ENCODE results near the gene CELF2.

The CELF2 gene

GRCh38 chr10:11004144-11005077 is 13.3 kb upstream of the CELF2 start:
- DNase-seq (ENCODE audit: low spot score): no peak

DNA sequence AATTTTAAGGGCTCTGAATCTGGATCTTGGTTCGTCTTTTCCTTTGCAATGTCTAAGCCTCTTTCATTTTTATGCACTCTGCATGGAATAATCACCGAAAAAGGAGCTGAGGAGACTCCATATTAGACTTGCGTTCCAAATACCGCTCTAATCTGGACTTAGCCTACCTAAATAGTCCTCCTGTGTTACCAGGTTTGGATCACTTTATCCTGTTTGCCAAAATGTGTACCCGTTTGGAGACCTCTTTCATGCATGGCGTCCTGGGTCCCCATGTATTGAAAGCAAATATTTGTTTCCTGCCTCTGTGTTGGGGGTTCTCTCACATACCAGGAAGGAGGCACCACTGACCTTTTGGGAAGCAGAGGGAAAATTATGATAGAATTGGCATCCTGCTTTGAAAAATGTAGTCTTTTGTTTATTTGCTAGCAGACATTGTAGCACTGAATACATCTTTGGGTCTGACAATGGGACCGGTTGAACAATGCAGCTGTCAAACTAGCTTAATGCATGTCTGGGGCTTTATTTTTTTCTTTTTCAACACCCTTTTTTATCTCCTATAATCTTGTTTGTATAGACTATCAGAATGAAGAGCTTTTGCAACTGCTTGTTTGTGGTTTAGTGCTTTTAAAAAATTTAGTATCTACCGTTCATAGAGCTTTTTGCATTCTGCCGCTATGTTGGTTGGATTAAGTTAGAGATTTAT is 11.8 kb upstream of the CELF2 start:
- no peak for DNase-seq (ENCODE audit: low spot score)

DNA sequence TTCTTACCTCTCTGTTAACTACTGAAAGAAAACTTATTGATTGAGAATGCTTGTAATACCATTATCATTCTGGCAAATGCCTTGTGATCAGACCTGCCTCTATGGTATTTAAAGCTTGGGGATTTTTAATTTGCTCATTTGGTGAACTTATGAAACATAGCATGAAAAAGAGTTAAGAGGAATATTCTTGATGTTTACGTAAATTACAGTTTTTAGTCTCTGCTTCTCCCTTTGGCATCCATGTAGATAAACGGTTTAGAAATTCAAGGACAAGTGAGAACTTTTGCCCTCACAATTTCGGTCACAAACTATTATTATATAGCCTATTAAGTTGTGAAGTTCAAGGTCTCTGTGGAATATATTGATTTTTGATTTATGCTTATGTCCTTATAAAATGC is 11.2 kb upstream of the CELF2 start:
- DNase-seq (ENCODE audit: low spot score): no peak

- DNase-seq (ENCODE audit: low spot score): no peak
Measured at GRCh38 chr10:11007476-11008020, 10.1 kb upstream of the CELF2 start.

GRCh38 chr10:11009471-11010308 is 8.0 kb upstream of the CELF2 start:
- DNase-seq (ENCODE audit: low spot score): no peak

DNA sequence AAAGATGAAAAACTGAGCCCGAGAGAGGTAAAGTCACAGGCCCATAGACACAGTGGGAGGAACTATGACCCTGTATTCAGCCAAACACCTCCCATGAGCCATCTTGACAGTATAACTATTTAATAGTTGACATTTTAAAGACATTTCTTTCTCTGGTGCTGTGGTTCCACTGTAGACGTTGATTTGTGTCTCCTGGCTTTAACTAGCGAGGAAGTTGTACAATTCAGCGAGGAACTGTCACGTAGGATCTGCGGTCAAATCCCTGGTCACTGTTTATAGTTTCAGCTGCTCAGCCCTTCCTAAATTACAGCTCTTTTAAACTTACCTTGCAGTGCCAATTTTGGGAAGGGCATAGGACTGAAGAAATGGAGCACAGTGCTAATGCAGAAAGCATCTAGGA is 7.1 kb upstream of the CELF2 start:
- no peak for DNase-seq (ENCODE audit: low spot score)

DNA sequence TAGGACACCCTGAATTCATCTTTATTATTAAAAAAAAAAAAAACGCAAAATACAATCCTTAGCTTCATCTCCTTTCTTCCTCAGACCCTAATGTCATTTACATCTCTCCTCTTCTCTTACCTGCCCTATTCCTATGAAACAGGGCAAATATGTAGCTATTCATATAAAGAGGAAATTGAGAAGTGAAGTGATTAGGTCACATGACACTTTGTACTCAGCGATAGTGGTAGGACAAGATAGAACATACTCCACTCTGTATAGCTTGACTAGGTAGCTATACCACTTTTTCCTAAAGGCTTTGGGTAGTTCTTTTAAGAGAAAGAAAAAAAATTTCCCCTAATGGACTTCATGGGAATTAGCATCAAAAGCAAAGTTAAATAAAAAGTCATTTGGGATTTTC is 6.2 kb upstream of the CELF2 start:
- no peak for DNase-seq (ENCODE audit: low spot score)

DNA sequence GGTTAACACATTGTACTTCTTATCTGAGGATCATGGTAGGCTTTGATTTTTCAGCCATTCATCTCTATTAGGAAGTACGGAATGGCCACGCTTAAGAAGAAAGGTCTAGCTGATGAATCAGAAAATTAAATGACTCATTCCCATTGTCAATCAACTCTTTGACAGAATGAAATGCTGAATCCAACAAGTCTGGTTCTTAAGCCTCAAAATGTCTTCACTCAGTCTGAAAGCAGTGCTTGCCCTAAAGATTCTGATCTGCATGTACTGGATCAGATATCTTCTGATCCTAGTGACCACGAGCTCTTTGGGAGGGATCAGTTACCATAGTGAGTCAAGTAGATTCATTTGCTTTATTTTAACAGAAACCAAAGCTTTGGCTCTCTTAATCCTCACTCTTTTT is 5.7 kb upstream of the CELF2 start:
- no peak for DNase-seq (ENCODE audit: low spot score)

DNA sequence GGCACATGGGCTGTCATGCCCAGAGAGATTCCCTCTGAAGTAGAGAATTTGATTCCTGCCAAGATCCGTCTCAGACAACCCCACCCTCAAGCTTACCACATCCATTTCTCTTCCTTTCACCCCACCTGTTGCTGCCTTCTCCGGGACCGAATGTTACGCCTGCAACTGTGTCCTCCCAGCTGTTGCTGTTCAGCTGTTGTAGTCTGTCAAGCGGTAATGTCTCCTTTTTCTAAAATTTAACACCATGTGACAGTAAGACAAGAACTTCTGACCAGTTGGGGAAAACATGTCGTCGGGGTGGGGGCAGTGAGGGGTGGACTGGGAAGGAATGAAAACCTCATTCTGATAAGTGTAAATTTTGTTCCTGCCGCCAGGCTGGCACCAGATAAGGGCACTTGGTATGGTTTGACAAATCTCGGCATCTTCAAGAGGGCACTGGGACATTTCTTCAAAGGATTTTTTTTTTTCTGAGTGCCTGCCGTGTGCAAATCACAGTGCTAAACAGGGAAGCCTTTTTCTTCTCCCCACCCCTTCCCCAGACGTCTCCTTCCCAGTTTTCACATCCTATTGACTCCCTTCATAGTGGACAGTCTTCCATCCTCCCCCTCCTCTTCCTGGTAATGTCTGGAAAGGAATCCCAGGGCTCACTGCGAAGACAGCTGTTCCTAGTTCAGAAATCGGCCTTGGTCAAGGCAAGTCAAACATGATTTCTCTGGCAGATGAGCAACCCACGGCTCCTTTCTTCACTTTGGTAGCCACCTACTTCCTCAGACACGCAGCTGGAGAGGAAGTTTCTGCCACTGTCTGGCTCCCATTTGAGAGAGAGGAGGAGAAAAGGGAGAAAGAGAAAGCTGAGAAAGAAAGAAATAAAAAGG is 5.0 kb upstream of the CELF2 start:
- no peak for DNase-seq (ENCODE audit: low spot score)

DNA sequence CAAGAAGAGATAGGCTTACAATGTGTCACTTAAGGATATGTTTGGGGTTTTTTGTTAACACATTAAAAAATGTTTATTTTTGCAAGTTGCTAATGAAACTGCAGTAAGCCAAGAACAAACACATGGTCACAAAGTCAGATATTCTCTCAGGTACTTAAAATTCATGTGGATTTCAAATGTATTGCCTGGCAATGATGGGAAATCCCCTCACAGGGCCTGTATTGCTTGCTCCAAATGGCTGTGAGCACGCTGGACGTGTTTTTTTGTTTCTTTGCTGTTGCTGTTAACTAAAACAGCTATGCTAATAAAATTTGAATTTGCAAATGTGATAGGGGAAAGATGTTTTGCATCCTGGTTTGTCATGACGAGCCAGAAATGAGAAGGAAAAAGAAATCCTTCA is 3.8 kb upstream of the CELF2 start:
- no peak for DNase-seq (ENCODE audit: low spot score)

- DNase-seq (ENCODE audit: low spot score): no peak
Measured at GRCh38 chr10:11014671-11015445, 2.8 kb upstream of the CELF2 start.

GRCh38 chr10:11015446-11015934 is 2.2 kb upstream of the CELF2 start:
- DNase-seq (ENCODE audit: low spot score): no peak

GRCh38 chr10:11017000-11017569 is 587 bp upstream of the CELF2 start:
- DNase-seq (ENCODE audit: low spot score): no peak

DNA sequence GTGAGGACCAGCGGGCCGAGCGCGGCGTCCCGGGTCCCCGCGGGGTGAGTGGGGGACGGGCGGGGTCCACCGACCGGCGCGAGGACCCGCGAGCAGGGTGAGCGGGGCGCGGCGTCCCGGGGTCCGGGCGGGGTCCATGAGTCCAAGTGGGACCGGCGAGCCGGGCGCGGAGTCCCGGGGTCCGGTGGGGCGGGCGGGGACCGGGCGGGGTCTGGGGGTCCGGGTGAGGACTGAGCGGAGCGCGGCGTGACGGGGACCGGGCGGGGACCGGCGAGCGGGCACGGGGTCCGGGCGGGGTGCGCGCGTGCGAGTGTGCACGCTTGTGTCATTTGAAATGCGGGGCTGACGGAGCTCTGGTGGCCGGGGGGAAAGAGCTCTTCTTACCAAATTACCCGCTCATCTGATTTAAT is 765 bp downstream of the CELF2 start:
- DNase-seq (ENCODE audit: low spot score): no peak

DNA sequence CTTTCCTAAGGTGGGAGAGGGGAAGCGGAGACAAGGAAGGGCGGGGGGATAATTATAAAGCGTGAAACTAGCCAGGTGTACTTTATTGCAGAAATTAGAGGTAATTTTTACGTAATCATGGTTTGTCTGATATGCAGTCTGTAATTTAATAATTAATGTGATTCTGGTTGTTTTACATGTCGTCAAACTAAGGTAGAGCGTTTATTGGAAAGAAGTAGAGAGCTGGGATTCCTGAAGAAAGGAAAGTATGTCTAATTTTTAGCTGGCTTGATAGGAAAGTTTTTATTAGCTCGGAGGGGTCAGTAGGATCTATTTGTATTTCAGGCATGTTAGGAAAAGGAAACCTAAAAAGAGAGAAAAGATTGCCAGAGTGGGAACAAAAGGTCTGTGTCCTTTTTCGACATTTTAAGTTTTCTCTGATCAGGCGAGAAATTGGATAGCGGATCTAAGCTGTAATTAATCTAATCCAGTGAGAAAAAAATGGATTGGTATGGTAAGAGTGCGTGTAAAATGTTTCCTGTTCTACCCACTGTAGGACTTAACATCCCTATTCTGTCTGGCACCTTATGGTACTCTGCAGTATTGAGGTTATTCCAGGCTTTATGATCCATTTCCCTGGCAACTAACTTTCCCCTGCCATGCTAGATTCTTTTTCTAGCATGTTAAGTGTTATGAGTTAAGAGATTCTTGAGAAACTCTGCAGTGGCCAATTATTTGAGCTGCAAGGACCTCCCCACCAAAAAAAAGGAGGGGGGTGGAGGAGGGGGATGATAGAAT is 1.4 kb downstream of the CELF2 start:
- no peak for DNase-seq (ENCODE audit: low spot score)

GRCh38 chr10:11019724-11020547 is 2.3 kb downstream of the CELF2 start:
- no peak for DNase-seq (ENCODE audit: low spot score)

DNA sequence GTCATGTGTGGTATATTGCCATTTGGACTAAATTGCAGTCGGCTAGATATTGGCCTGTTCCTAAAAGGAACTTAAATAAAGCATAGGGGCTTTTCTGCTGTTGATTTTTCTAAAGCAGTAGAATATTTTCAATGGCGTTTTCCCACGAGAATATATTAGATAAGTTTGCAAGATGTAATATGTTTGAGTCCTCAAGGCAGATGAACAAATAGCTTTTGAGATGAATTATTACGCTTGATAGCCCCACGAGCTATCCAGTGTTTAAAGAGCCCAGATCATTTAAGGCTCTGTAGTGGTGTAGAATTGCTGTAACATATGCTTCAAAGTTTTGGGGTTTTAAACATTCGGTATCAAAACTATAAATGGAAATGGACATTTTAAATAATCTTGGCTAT is 2.9 kb downstream of the CELF2 start:
- no peak for DNase-seq (ENCODE audit: low spot score)

GRCh38 chr10:11022213-11022612 is 4.5 kb downstream of the CELF2 start:
- no peak for DNase-seq (ENCODE audit: low spot score)

Data from germinal center (tissue), 1 donor.